ENCODE data around the gene LCE7A.

GRCh38 chr1:152884085-152884484 lies 24.3 kb downstream of the LCE7A start:
- TF ChIP-seq POLR2A (IDR thresholded peaks at IDR 0.05) (no peak), CTCF (IDR thresholded peaks at IDR 0.05) (no peak)
